Esophagus muscularis mucosa (tissue), 4 donors: Measurements from ENCODE around the gene PEX7.

Source experiments
- CTCF ChIP-seq, 3 experiments: fragments of 200-600 bp in 2 of 3; fragments of 450-650 bp in 1 of 3; sonication (generic) in 2 of 3; IDR thresholded peaks; one replicate each; pipeline ENCODE4 v1.5.1; 2017 to 2019; ENCODE audit warnings: antibody characterized with exemption in 3 of 3, mild to moderate bottlenecking in 2 of 3, moderate library complexity in 1 of 3
- EP300 ChIP-seq: sonication (generic); formaldehyde crosslinking; IDR thresholded peaks from one replicate; pipeline ENCODE4 v1.6.1; 2017; ENCODE audit warnings: antibody characterized with exemption
- POLR2A ChIP-seq: fragments of 450-650 bp; IDR thresholded peaks from one replicate; pipeline ENCODE4 v1.6.1; 2017; ENCODE audit warnings: antibody characterized with exemption, moderate library complexity, mild to moderate bottlenecking, low read depth
- POLR2AphosphoS5 ChIP-seq, 2 donors: sonication (generic); formaldehyde crosslinking; IDR thresholded peaks; one replicate each; pipeline ENCODE4 v1.6.1; 2017; ENCODE audit warnings: antibody characterized with exemption in 2 of 2

DNA sequence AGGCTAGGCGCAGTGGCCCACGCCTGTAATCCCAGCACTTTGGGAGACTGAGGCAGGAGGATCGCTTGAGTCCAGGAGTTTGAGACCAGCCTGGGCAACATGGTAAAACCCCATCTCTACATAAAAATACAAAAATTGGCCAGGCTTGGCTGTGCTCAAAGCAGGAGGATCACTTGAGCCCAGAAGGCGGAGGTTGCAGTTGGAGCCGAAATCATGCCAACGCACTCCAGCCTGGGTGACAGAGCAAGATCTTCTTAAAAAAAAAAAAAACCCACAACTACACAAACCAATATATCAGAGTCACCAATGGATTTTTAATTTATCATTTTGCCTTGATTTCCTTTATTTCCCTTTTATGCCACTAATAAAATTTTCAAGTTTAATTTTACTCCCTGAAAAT, 39.4 kb upstream of the PEX7 start:
- TF ChIP-seq CTCF (IDR thresholded peaks at IDR 0.05) (no peak), POLR2A (no peak), EP300 (no peak), POLR2AphosphoS5 (IDR thresholded peaks at IDR 0.05) (no peak)
